Hypothalamus (tissue), 51 donors: ENCODE measurements around the gene TNIK.

ENCODE experiments used
- DNase-seq, 51 donors: peaks; one replicate each; lab custom pipeline; 2025; lab: John Stamatoyannopoulos, UW

The TNIK gene

DNA sequence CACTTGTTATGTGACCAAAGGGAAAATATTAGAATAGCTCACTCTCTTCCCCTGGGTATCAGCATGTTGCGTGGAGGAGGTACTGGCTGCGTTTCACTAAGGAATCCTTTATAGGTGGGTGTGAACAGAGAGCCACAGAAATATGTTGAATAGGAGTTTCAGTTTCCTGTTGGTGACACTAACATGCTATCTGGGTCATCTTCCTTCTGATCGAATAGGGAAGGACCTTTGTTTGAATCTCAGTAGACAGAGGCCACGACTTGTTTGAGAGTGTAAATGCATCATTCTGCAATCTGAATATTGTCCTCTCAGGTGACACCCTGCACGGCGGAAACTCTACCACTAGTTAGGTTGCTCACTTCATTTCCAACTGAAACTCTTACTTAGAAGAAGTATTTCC, 275.8 kb downstream of the TNIK start:
- DNase-seq: no peak

DNA sequence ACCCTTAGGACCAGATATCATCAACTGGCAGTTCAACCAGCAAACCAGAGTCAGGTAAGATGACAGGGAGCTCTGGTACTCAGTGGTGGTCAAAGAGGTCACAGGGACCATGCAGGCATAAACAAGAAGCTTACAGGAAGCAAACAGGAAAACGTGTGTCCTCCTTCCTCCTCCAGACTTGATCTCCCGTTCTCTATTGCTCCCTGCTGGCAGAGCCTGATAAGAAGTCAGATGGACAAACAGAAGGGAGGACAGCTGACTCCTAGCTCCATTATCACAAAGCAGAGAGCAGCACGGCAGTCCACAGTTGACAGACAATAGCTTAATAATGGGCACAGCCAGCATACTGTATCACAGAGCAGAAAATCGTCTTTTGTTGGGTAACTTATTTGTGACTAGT, 277.2 kb downstream of the TNIK start:
- DNase-seq: peak in 25 of 51 donors; percentile 11 to 62 (median 33)

DNA sequence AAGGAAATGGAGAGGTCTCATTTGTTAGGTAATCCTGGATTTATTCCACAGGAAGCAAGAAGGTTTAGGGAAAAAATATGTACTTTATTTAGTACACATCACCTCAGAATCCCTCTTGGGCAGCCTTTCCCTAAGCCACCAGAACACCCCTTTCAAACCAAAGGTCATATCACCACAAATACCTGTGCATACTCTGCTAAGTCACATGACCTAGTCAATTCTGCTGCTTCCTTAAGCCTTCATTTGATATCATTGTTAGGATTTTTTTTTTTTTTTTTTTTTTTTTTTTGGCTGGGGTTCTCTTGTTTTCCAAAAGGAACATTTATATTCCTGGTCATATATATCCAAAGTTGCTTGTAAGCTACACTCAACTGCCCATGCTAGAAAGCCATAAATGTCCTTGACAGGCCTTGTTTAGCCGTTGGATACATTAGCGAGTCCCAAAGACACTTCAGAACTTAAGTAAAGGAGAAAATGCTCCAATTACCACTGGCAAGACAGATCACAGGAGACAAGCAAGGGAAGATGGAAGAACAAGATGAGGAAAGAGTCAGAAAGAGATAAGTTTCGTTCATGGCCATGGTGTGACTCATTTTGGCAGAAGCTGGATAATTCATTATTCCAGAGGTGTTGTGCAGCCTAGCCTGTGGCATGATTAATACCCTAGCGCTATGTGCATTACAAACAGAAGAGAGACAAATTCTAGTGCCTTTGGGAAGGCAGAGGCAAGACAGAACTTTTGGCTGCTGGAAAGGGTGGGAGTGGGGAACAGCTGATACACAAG, 278.1 kb downstream of the TNIK start:
- DNase-seq: no peak

DNA sequence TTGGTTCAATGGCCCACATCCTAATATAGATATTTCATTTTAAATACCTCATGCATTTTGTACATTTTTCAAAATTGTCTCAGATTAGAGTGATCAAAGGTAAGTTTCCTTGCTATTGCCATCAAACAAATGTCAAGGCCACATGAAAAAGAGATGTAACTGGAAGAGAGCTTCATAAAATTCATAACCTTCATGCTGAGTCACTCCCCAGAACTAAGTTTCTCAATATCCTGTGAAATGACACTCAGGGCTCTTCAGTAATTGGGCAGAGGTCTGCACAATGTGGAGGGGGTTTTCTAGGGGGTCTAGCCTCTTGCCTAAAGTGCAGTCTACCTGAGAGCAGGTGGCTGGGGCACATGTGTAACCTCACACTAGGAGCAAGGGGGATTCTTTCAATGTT, 281.5 kb downstream of the TNIK start:
- DNase-seq: no peak

DNA sequence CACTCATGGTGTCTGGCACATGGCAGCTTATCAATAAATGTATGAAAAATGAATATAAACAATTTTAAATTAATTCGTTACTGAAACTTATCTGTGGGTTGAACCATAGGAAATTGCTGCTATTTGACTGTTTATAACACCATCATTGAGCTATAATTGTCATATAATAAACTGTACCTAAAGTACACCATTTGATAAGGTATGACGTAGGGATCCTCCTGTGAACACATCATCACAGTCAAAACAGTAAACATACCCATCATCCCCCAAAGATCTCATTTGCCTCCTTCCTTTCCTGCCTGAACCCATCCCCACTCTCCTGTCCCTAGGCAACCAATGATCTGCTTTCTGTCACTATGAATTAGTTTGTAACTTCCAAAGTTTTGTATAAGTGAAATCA, 282.7 kb downstream of the TNIK start:
- no peak for DNase-seq

DNA sequence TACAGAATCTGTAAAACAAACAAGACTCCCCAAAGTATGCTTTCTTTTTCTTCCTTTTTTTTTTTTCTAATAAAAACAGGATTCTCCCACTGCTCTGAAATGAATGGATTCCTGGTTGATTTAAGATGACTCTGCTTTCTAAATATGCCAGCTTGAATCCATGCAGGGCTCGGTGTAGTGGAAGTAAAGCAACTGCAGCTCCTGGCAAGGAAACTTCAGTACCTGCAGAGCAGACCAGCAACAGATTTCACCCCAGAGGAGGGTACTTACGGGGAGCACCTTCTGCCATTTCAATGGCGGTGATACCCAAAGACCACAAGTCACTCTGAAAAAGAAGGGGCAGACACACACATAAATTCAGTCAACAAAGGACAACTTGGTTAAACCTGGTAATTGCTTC, 283.1 kb downstream of the TNIK start:
- no peak for DNase-seq

DNA sequence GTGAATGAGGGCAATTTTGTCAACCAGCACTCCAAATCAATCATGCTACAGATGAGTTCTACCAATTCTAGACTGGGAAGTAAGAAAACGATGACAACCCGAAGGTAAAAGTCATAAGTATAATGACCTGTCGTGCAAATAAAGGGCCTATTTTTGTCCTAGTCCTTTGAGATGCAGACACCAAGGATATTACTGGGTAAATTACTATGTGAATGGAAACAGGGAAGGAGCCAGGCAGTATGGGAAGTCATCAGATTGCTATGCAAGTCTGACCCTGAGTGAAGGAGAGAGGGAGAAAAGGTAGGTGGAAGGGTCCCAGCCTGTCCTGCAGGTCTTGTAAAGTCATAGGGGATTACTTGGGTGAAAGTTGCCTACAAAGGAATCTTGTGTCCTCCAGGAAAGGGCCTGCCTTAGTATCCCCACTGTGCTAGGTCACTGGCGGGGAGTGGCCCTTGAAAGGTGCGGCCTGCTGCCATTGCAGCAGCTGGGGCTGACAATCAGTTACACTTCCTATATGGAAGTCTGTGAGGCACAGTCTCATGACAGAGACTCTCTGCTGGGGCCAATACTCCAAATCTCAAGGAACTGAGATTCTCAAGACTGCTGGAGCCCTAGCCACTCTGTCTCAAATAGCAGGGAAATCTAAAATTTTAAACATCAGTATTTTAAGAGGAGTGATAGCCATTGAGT, 283.8 kb downstream of the TNIK start:
- no peak for DNase-seq

DNA sequence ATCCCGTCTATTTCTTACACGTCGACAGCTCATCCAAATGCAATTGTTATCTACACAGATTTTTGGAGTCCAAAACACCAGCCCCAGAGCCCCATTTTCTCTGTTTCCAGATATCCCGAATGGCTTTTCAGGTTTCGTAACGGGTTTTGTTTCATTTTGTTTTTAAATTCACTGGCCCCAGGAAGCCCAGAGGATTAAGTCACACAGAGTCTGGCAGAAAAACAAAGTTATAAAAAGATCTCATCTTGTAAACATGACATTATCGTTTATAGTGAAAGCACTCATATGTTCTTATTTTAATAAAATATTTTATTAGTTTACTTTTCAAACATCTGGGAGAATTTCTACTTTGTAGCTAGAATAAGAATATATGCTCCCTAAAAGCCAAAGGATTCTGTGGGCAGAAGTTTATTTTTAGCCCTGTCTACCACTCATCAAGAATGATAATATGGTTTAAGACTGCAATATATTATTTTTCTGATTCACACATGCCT, 284.4 kb downstream of the TNIK start:
- DNase-seq: no peak

DNA sequence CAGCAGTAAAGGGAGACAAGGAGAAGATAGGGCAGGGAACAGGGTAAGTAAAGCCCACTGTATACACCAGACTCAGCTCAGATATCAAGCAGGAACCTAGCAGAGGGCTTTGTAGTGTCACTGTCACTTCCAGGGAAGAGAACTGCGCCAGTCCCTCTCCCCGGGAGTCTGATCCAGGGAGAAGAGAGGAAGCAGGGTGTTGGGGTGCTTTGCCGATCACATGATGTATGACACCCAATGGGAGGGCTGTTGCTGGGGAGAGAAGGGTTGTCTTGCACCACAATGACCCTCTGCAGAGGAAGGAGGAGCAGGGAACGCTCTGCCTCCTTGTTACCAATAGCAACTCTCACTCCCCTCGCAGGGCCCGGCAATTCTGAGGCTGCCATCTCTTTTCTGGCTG, 286.5 kb downstream of the TNIK start:
- peak; percentile 17 to 94 (median 80) for DNase-seq

DNA sequence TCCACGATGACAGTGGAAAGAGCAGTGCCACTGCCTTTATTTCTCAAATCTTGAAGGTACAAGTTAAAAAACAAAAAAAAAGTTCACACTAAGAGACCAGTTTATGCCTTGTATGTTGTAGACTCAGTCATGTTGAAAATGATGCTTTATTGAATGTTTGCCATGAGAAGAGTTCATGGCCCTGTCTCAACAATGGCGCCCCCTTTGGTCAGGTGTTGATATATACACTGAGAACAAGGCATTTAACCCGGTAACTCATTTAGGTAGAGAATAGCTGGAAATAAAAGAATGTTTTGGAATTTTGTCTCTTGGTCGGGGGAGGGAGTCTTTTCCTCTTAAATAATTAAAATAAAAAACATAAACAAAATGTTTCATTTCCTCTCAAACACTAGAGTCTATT, 288.1 kb downstream of the TNIK start:
- DNase-seq: no peak

DNA sequence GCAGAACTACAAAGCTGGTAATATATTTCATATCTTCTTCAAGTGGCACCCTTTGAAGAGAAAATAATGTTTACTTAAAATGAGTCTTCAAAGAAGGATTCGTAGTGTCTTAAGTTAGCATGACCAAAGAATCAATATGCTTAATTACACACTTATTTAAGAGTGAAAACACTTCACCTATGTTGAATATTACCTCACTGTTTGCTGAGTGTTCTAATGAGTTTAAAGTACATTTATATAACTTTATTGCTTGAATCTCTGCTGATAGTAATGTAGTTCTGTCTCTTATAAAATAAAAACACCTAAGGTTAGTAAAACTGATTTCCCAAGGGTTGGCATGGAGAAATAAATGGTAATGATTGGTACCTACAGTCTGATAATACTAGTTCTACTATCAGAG, 290.3 kb downstream of the TNIK start:
- no peak for DNase-seq

DNA sequence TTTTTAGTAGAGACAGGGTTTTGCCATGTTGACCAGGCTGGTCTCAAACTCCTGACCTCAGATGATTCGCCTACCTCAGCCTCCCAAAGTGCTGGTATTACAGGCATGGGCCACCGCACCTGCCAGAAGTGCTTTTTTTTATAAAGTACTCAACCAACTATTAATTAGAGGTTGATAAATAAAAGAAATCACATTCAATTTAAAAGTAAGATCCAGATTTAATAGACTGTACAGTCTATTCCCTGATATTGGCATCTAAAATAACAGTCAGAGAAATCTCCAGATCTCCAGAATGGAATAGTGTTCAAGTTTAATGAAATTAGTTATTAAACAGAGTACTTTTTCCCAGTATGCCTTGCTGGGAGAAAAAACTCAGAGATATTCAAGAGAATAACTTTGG, 290.8 kb downstream of the TNIK start:
- no peak for DNase-seq

DNA sequence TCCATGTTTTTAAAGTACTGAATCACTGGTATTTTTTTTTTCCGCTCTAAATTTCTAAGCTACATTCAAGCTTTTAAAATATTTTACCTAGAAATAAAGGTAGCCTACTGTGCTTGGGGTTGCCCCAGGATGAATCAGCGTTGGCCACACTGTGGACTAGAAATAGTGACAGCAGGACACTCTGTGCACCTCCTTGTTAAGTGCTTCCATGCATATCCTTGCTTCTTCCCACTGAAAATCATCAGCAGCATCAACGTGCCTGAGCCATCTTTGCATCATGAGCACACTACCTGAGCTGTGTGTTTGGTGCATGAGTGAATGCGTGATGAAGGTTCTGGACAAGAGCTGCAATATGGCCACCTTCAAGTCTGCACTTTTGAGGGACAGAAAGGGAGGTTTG, 291.7 kb downstream of the TNIK start:
- DNase-seq: no peak

DNA sequence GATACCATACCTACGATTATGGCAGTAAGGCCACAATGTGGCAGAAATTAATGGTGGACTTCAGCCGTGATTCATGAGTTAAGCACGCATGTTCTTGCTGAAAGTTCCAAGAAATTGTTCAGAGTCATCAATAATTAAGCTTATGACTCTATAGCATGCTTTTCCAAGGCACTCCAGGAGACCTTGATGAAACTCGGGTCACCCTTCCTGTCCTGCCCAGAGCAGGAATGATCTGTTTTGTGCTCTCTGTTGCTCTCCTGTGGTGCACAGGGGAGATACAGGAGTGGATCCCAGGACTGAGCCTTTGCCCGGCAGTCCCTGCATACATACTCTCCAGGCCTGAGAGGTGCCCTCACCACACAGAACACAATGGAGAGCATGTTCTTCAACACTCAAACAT, 292.1 kb downstream of the TNIK start:
- DNase-seq: peak in 3 of 51 donors; percentile 4 to 26 (median 26)

DNA sequence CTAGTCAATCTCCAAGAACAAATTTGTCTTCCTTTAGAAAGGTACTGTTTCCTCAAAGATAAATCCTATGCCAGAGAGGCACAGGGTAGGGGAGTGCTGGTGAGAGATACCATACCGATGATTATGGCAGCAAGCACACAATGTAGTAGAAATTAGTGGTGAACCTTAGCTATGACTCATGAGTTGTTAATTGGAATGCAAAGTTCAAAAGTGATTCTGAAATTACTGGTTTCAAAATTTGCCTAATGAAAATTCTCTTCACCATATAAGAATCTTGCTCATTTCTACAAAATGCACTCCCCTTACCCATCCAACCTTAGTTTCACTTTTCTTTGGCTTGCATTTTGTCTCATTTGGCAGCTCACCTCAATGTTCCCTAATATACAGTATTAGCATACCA, 294.2 kb downstream of the TNIK start:
- DNase-seq: no peak

DNA sequence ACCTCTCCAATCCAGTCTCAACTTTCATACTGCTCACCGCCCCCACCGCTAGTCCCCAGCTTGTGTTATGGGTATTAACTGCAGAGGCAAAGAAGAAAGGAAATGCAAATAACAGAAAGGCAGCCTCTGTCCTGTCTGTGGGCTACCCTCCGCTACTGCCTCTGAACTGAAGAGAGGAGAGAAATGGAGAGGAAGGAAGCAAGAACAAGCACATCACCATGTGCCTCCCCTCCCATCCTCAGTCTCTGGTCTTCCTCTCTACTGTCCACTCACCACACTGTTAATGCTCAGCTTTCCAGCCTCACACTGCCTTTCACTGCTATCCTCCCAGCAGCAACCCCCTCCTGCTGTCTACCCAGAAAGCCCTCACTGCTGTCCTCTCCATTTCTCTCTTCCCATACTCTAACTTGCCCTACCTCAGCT, 294.7 kb downstream of the TNIK start:
- no peak for DNase-seq

DNA sequence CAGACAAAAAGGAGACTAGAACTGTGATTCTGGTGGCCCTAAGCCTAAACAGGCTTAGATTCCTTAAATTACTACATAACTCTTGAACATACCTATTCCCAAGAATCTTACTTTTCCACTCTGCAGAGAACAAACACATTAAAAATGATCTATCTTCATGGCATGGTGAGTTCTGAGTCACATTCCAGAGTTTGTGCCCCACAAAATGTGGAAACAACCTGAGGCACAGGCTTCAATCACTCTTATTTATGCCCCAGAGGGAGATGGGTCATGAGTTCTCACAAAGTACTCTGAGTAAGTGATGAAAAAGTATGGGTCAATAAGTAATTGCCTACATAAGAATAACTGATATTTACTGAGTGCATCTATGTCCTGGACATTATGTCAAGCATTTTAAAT, 296.1 kb downstream of the TNIK start:
- DNase-seq: no peak

DNA sequence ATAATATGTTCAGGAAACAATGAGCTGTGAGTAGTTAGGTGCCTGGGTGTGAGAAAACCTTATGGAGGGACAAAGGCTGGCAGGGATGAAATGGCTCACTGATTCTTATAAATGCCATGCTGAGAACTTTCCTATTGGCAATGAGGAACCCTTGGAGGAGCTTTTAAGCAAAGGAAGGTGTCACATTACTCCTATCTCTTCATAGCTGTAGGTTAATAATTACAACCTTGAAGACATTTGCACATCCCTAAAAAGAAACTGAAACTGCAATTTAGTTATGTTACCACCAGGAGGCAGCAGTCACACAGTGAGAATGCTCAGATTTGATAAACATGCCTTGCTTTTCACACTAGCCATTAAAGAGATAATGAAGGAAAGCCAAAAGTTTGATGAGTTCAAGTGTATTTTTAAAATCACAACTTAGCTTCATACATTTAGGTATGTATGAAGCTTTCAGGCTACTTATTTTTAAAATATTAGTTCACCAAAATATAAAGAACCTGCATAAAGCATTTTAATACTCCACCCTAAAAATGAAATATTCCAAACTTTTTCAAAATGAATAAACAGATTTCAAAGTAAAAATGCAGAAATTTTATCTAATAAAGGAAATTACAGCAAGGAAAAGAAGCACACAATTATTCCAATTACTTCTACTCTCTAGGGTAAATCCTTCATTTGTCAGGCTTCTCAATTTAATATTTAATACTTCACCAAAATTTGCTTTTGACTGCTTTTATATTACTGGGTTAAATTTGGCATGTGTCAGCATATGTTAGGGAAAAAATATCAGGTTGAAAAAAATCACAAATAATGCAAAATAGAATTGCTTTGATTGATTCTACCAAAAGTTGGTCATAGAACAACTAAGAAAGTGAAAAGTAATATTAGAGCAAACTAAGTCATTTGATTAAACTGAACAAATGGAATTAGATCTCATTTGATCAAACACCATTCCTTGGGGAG, 296.8 kb downstream of the TNIK start:
- DNase-seq: no peak

DNA sequence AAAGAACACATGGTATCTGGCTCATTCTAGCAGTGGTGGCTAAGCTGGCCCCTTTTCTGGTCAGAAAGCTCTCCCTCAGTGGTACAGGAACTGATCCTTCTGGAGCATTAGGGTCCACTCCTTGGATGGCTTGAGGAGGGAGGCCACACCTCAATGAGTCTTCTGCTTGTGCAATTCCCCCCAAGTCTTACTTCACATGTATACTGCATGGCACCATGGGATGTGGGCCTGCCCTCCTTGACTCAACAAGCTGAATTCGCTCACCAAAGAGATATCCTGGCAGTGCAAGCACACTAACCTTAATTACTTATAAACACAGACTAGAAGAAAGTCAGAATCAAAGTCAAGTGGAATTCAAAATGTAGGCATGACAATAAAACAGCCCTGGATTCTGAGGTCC, 299.9 kb downstream of the TNIK start:
- no peak for DNase-seq

DNA sequence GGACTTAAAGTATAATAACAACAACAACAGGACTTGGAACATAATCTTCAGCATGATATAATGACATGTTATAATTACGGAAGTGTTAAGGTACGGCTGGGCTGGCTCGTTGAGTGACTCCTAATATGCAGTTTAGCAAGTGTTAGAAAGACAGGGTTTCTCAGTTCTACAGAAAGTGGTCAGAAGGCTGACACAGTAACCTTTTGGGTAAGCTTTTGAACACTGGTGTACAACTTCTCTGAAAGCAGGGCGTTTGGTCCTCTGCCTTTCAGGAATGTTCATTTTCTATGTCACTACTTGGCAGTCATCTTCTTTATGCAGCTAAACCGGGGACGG, 300.4 kb downstream of the TNIK start:
- no peak for DNase-seq
